Hepatocyte (in vitro differentiated cells): ENCODE measurements around the gene CTNNA3. TPM values are rescaled to one million over a fixed set of nuclear protein-coding genes. Genes with fewer than 3 reads are reported as not detected.
A peak's percentile ranks its signal among the peaks of the same experiment; 100 is the strongest.

Experiments used
- DNase-seq: peaks from one replicate; pipeline ENCODE4 v3.0.0-alpha.2; 2016; ENCODE audit warnings: low spot score
- H2AFZ ChIP-seq: fragments of 200-600 bp; sonication (generic); 2 replicates; pipeline ENCODE4 v1.6.0; 2016; ENCODE audit warnings: antibody characterized with exemption, mild to moderate bottlenecking
- H3K27ac ChIP-seq: fragments of 200-600 bp; sonication (generic); 2 replicates; pipeline ENCODE4 v1.5.1; 2016; ENCODE audit warnings: mild to moderate bottlenecking
- H3K27me3 ChIP-seq: fragments of 200-600 bp; sonication (generic); 2 replicates; pipeline ENCODE4 v1.6.1; 2016
- H3K36me3 ChIP-seq: fragments of 200-600 bp; sonication (generic); replicated peaks from 2 replicates; pipeline ENCODE4 v1.5.1; 2016; ENCODE audit warnings: low read depth; ENCODE audit not compliant: insufficient read depth
- H3K4me1 ChIP-seq: fragments of 200-600 bp; sonication (generic); 2 replicates; pipeline ENCODE4 v1.5.1; 2016; ENCODE audit warnings: mild to moderate bottlenecking, moderate library complexity; ENCODE audit not compliant: insufficient read depth
- H3K4me2 ChIP-seq: fragments of 200-600 bp; sonication (generic); 2 replicates; pipeline ENCODE4 v1.6.0; 2016
- H3K4me3 ChIP-seq: fragments of 200-600 bp; sonication (generic); 2 replicates; pipeline ENCODE4 v1.5.1; 2016; ENCODE audit warnings: mild to moderate bottlenecking
- H3K79me2 ChIP-seq: fragments of 200-600 bp; sonication (generic); 2 replicates; pipeline ENCODE4 v1.6.0; 2017; ENCODE audit warnings: mild to moderate bottlenecking
- H3K9me2 ChIP-seq: fragments of 200-600 bp; sonication (generic); replicated peaks from 2 replicates; pipeline ENCODE4 v1.6.0; 2017; ENCODE audit warnings: mild to moderate bottlenecking; ENCODE audit not compliant: insufficient read depth
- H3K9me3 ChIP-seq: fragments of 200-600 bp; sonication (generic); 2 replicates; pipeline ENCODE4 v1.5.1; 2016; ENCODE audit warnings: low read depth, mild to moderate bottlenecking
- H4K20me1 ChIP-seq: fragments of 200-600 bp; sonication (generic); 2 replicates; pipeline ENCODE4 v1.6.0; 2016; ENCODE audit warnings: mild to moderate bottlenecking; ENCODE audit not compliant: insufficient read depth, poor library complexity, severe bottlenecking
- EZH2 ChIP-seq: fragments of 200-600 bp; sonication (generic); IDR thresholded peaks from 2 replicates; pipeline ENCODE4 v1.6.1; 2016; ENCODE audit warnings: antibody characterized with exemption, mild to moderate bottlenecking, borderline replicate concordance
- EZH2phosphoT487 ChIP-seq: fragments of 200-600 bp; sonication (generic); IDR thresholded peaks from one replicate; pipeline ENCODE4 v1.6.1; 2018; ENCODE audit warnings: antibody characterized with exemption, mild to moderate bottlenecking, low read depth, moderate library complexity; ENCODE audit not compliant: unreplicated experiment, severe bottlenecking
- WGBS: methylation state at CpG from one replicate; pipeline ENCODE4 v1.1.6; 2016; ENCODE audit warnings: low lambda C conversion rate; ENCODE audit errors: missing lambda C conversion rate; 5-methylcytosine and 5-hydroxymethylcytosine counted together
- polyA plus RNA-seq: library from polyadenylated mRNA; unstranded; fragments of >200 nt; fragmentation: Nextera tagmentation; extraction: Ambion mirVana; gene quantifications from 2 replicates; pipeline ENCODE4 v1.2.1, GENCODE V29; 2016
- total RNA-seq: library from RNA; depleted of rRNA; stranded (reverse); fragments of >200 nt; gene quantifications from 2 replicates; pipeline ENCODE4 v1.2.3, GENCODE V29; 2014
- TF ChIP-seq, protein P1 (sequence below): fragments of 200-600 bp; sonication (generic); IDR thresholded peaks from 2 replicates; pipeline ENCODE4 v1.5.1; 2016; ENCODE audit warnings: antibody characterized with exemption, mild to moderate bottlenecking; ENCODE audit not compliant: poor library complexity

Gene CTNNA3
- total and polyA plus RNA-seq, 2 experiments from 2014 or later = 12.9 to 25.9 TPM

DNA sequence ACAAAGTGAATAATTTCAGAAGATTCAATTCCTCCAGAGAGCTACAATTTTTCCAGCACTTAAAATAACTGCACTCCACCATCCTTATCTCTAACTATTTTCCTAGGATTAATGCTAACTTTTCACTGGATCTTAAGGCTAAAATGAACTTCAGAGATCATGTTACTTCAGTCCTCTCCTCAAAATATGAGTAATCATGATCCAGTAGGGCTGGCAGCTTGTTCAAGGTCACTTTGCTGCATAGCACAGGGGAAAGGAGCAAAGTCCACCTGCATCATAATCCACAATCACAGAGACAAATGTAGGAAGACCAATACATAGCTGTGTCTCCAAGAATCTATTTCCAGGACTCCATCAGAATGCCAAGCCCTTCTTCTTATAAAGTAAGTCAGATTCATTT, 619.9 kb downstream of the CTNNA3 start:
- DNase-seq = peak; percentile 39

DNA sequence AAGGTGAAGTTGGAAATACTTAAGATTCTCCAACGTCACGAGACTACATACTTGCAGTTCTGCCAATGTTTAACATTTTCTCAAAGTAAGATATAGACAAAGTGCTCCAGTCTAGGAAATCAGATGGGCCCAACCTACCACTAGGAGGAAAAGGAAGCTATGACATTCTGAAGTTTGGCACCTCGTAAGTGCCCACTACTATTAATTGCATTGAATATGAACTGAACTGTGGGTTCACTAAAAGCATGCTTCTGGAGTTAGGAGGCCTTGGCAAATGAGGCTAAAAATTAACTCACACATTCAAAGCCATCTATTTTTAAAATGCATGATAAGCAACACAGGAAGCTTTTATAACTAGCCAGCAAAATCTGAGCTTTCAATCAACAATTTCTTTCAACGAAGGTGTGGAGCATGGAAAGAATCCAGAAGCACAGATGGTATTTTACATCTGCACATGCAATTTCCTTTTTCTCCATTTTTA, 620.5 kb downstream of the CTNNA3 start:
- no peaks in the 10 kb centered on the region for H3K27me3 ChIP-seq
- H3K79me2 ChIP-seq = no peaks in the 10 kb centered on the region
- peak overlapping the region; percentile 30 for H3K4me2 ChIP-seq
- H3K27ac ChIP-seq = peak overlapping the region; percentile 65
- no peak overlapping the region for H2AFZ ChIP-seq
- no peak for TF ChIP-seq EZH2
- no peak for TF ChIP-seq EZH2phosphoT487
- TF ChIP-seq, protein P1, sequence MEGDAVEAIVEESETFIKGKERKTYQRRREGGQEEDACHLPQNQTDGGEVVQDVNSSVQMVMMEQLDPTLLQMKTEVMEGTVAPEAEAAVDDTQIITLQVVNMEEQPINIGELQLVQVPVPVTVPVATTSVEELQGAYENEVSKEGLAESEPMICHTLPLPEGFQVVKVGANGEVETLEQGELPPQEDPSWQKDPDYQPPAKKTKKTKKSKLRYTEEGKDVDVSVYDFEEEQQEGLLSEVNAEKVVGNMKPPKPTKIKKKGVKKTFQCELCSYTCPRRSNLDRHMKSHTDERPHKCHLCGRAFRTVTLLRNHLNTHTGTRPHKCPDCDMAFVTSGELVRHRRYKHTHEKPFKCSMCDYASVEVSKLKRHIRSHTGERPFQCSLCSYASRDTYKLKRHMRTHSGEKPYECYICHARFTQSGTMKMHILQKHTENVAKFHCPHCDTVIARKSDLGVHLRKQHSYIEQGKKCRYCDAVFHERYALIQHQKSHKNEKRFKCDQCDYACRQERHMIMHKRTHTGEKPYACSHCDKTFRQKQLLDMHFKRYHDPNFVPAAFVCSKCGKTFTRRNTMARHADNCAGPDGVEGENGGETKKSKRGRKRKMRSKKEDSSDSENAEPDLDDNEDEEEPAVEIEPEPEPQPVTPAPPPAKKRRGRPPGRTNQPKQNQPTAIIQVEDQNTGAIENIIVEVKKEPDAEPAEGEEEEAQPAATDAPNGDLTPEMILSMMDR = no peak
- no peaks in the 10 kb centered on the region for H3K36me3 ChIP-seq
- H4K20me1 ChIP-seq = no peaks in the 10 kb centered on the region
- peaks cover 8% of the 10 kb centered on the region for H3K4me1 ChIP-seq
- no peaks in the 10 kb centered on the region for H3K9me3 ChIP-seq
- 51% methylated on average over 4 of the region's 4 CpGs for WGBS
- no peaks in the 10 kb centered on the region for H3K9me2 ChIP-seq
- H3K4me3 ChIP-seq = no peak overlapping the region
- DNase-seq = peak; percentile 6

More for the DNA sequence above, 619.9 kb downstream of the CTNNA3 start:
- Histone ChIP-seq H3K27ac (peak overlapping the region; percentile 65), H3K4me3 (no peak overlapping the region), H3K79me2 (no peaks in the 10 kb centered on the region), H3K27me3 (no peaks in the 10 kb centered on the region), H4K20me1 (no peaks in the 10 kb centered on the region), H3K4me1 (peaks cover 8% of the 10 kb centered on the region), H2AFZ (no peak overlapping the region), H3K4me2 (peak overlapping the region; percentile 30), H3K9me3 (no peaks in the 10 kb centered on the region), H3K9me2 (no peaks in the 10 kb centered on the region), H3K36me3 (no peaks in the 10 kb centered on the region)
- no peak for TF ChIP-seq EZH2
- TF ChIP-seq, protein P1 = no peak
- no peak for TF ChIP-seq EZH2phosphoT487

DNA sequence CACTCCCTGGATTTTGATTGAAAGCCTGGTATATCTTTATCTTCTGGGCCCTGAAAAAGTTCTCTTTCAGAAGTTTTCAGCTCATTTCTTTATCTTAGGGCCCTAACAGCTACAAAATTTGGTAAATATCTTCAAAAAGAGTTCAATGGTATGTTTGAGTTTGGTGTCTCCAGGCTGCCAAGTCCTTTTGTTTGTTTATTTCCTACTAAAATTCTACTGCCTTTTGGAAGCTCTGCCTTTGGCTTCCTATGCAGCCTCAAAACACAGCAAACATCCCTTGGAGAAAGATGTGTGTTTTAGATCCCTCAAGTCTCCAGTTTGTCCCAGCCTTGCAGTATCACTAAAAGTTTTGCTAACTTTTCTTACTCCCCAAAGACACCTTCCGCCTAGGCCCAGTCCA, 623.3 kb downstream of the CTNNA3 start:
- Histone ChIP-seq H4K20me1 (no peaks in the 10 kb centered on the region), H3K4me1 (peaks cover 8% of the 10 kb centered on the region), H3K4me3 (no peak overlapping the region), H3K4me2 (no peak overlapping the region), H3K27ac (no peak overlapping the region), H3K27me3 (no peaks in the 10 kb centered on the region), H3K36me3 (no peaks in the 10 kb centered on the region), H3K9me3 (no peaks in the 10 kb centered on the region), H3K9me2 (no peaks in the 10 kb centered on the region), H2AFZ (no peak overlapping the region), H3K79me2 (no peaks in the 10 kb centered on the region)
- 94% methylated on average over 1 of the region's 1 CpG for WGBS
- no peak for DNase-seq
- no peak for TF ChIP-seq EZH2phosphoT487
- TF ChIP-seq, protein P1 = no peak
- no peak for TF ChIP-seq EZH2

DNA sequence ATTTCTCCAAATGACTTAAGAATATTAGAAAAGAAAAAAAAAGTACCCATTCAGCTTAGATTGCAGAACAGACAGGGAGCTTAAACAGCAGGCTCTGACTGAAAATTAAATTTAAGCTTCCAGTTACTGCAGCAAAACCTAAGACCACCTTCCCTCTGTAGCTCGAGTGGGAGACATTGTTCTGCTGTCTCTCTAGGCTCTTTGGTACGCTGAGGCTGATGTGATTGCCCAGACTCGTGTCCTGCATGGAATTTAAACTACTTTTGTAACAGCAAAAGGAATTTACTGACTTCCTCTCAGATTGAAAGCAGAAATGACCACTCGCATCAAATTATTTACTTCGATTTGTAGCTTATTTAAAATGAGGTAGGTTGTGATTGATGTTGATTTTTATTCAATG, 645.6 kb downstream of the CTNNA3 start:
- no peaks in the 10 kb centered on the region for H3K79me2 ChIP-seq
- peaks cover 4% of the 10 kb centered on the region for H3K4me1 ChIP-seq
- no peaks in the 10 kb centered on the region for H3K9me2 ChIP-seq
- no peaks in the 10 kb centered on the region for H3K27me3 ChIP-seq
- no peak overlapping the region for H2AFZ ChIP-seq
- H3K4me2 ChIP-seq = no peak overlapping the region
- H3K4me3 ChIP-seq = no peak overlapping the region
- TF ChIP-seq EZH2 (no peak), EZH2phosphoT487 (no peak)
- TF ChIP-seq, protein P1 = no peak
- no peak overlapping the region for H3K27ac ChIP-seq
- no peaks in the 10 kb centered on the region for H3K9me3 ChIP-seq
- WGBS = 69% methylated on average over 5 of the region's 5 CpGs
- H3K36me3 ChIP-seq = no peaks in the 10 kb centered on the region
- no peaks in the 10 kb centered on the region for H4K20me1 ChIP-seq
- DNase-seq = no peak
